ENCODE measurements around the gene EIF2S1. TPM values are rescaled to one million over a fixed set of nuclear protein-coding genes. Genes with fewer than 3 reads are reported as not detected.

Gene EIF2S1
- total RNA-seq, 4 donors from 2014 or later, result 102 to 180 (median 150) TPM

GRCh38 chr14:67371247-67372148, 11.4 kb downstream of the EIF2S1 start:
- H3K4me3 ChIP-seq, result no peak overlapping the region
- 90 to 93% methylated on average over 3 to 4 of the region's 4 CpGs for WGBS, 2 donors (ENCODE audit: low coverage in 1 of 2)
- H3K27me3 ChIP-seq, result no peaks in the 10 kb centered on the region
- TF ChIP-seq POLR2AphosphoS5 (IDR thresholded peaks at IDR 0.05), result no peak
- no peak for TF ChIP-seq POLR2A (IDR thresholded peaks at IDR 0.05)
- TF ChIP-seq EP300 (IDR thresholded peaks at IDR 0.05), result no peak
- TF ChIP-seq CTCF (IDR thresholded peaks at IDR 0.05), result no peak
- no peaks in the 10 kb centered on the region for H3K9me3 ChIP-seq
- H3K27ac ChIP-seq, result no peak overlapping the region
- peaks cover 0 to 10% (median 0%) of the 10 kb centered on the region in 3 donors for H3K4me1 ChIP-seq
- no peak for ATAC-seq
- H3K36me3 ChIP-seq, result peaks cover 5 to 99% of the 10 kb centered on the region in 2 donors

GRCh38 chr14:67372833-67373232, 12.7 kb downstream of the EIF2S1 start:
- TF ChIP-seq CTCF (IDR thresholded peaks at IDR 0.05) (no peak), POLR2A (IDR thresholded peaks at IDR 0.05) (no peak), EP300 (IDR thresholded peaks at IDR 0.05) (no peak), POLR2AphosphoS5 (IDR thresholded peaks at IDR 0.05) (no peak)
- H3K9me3 ChIP-seq, result no peaks in the 10 kb centered on the region
- peaks cover 8 to 99% of the 10 kb centered on the region in 2 donors for H3K36me3 ChIP-seq
- peaks cover 0 to 7% (median 0%) of the 10 kb centered on the region in 3 donors for H3K4me1 ChIP-seq
- H3K4me3 ChIP-seq, result no peak overlapping the region
- H3K27ac ChIP-seq, result no peak overlapping the region
- H3K27me3 ChIP-seq, result no peaks in the 10 kb centered on the region
- no peak for ATAC-seq
- 80 to 92% methylated on average over 1 of the region's 1 CpG for WGBS, 2 donors (ENCODE audit: low coverage in 1 of 2)

- no peak for ATAC-seq
- Histone ChIP-seq H3K4me1 (peaks cover 0 to 4% (median 0%) of the 10 kb centered on the region in 3 donors), H3K27me3 (no peaks in the 10 kb centered on the region), H3K27ac (no peak overlapping the region), H3K4me3 (no peak overlapping the region), H3K9me3 (no peaks in the 10 kb centered on the region), H3K36me3 (peaks cover 8 to 97% of the 10 kb centered on the region in 2 donors)
- WGBS, 2 donors (ENCODE audit: low coverage in 1 of 2), result 60 to 83% methylated on average over 2 of the region's 2 CpGs
- no peak for TF ChIP-seq EP300 (IDR thresholded peaks at IDR 0.05)
- no peak for TF ChIP-seq CTCF (IDR thresholded peaks at IDR 0.05)
- TF ChIP-seq POLR2A (IDR thresholded peaks at IDR 0.05), result no peak
- no peak for TF ChIP-seq POLR2AphosphoS5 (IDR thresholded peaks at IDR 0.05)
Observed at GRCh38 chr14:67373347-67373746, 13.2 kb downstream of the EIF2S1 start.

GRCh38 chr14:67377916-67378315, 17.8 kb downstream of the EIF2S1 start:
- no peaks in the 10 kb centered on the region for H3K27me3 ChIP-seq
- TF ChIP-seq POLR2A (IDR thresholded peaks at IDR 0.05), result no peak
- TF ChIP-seq POLR2AphosphoS5 (IDR thresholded peaks at IDR 0.05), result no peak
- TF ChIP-seq EP300 (IDR thresholded peaks at IDR 0.05), result no peak
- no peak for TF ChIP-seq CTCF (IDR thresholded peaks at IDR 0.05)
- no peaks in the 10 kb centered on the region for H3K9me3 ChIP-seq
- ATAC-seq, result no peak
- no peak overlapping the region for H3K4me3 ChIP-seq
- H3K4me1 ChIP-seq, result no peaks in the 10 kb centered on the region
- no peak overlapping the region for H3K27ac ChIP-seq
- peaks cover 15 to 97% of the 10 kb centered on the region in 2 donors for H3K36me3 ChIP-seq

GRCh38 chr14:67385120-67385519, 25.0 kb downstream of the EIF2S1 start:
- ATAC-seq, result no peak
- no peak for TF ChIP-seq EP300 (IDR thresholded peaks at IDR 0.05)
- no peak for TF ChIP-seq POLR2AphosphoS5 (IDR thresholded peaks at IDR 0.05)
- no peak for TF ChIP-seq POLR2A (IDR thresholded peaks at IDR 0.05)
- TF ChIP-seq CTCF (IDR thresholded peaks at IDR 0.05), result no peak

More at GRCh38 chr14:67385120-67385519, 25.0 kb downstream of the EIF2S1 start:
- H3K36me3 ChIP-seq, result peaks cover 17 to 52% of the 10 kb centered on the region in 2 donors
- H3K4me3 ChIP-seq, result no peak overlapping the region
- no peak overlapping the region for H3K27ac ChIP-seq
- H3K4me1 ChIP-seq, result peaks cover 0 to 18% (median 7%) of the 10 kb centered on the region in 3 donors
- no peaks in the 10 kb centered on the region for H3K27me3 ChIP-seq
- no peaks in the 10 kb centered on the region for H3K9me3 ChIP-seq
- 45 to 54% methylated on average over 1 to 2 of the region's 2 CpGs for WGBS, 2 donors (ENCODE audit: low coverage in 1 of 2)
